GM12891 (cell line): ENCODE measurements around the gene NRP1.

Source experiments
- POLR2A ChIP-seq: IDR thresholded peaks from 2 replicates; pipeline ENCODE4 v1.6.1; 2011; ENCODE audit warnings: low read depth, low read length, control low read depth
- POLR2AphosphoS5 ChIP-seq: IDR thresholded peaks from 2 replicates; pipeline ENCODE4 v1.6.1; 2011; ENCODE audit warnings: low read depth, low read length, control low read depth
- POU2F2 ChIP-seq: IDR thresholded peaks from 2 replicates; pipeline ENCODE4 v1.6.1; 2011; ENCODE audit warnings: low read depth, mild to moderate bottlenecking, control low read depth, low read length, moderate library complexity
- SPI1 ChIP-seq: IDR thresholded peaks from 2 replicates; pipeline ENCODE4 v1.6.1; 2011; ENCODE audit warnings: low read depth, low read length, control low read depth
- TAF1 ChIP-seq: IDR thresholded peaks from 2 replicates; pipeline ENCODE4 v1.6.1; 2011; ENCODE audit warnings: low read depth, low read length, control low read depth

DNA sequence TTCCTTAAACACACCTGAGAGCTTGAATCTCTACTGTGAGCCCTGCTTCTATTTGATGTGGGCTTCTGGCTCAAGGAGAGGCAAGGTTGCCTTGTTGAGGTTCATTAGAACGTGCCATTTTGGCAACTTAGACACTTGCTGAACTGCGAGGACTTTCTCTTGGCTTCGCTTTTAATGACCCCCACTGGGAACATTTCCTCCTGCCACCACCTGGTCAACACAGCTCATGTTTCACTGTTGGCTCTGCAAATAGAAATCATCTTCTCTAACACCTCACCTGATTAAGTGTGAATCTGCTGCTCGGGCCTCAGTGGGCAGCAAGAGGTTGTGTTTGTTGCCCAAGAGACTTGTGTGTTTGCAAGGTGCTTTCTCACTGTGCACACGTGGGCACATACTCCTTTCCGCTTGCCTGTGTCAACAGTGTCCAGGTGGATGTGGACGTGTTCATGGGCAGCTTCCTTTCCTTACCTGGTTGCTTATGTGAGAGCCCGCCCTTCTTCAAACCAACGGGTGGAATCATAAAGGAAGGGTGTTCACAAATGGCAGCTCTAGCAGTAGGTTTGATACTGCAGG is 147.0 kb downstream of the NRP1 start:
- no peak for TF ChIP-seq POLR2A
- TF ChIP-seq TAF1 = no peak
- TF ChIP-seq POLR2AphosphoS5 = no peak
- TF ChIP-seq SPI1 = no peak
- TF ChIP-seq POU2F2 = no peak
